HEK293 (cell line): Measurements from ENCODE around the gene SYTL5.

Source experiments
- CTCF ChIP-seq: fragments of 450-650 bp; formaldehyde crosslinking; IDR thresholded peaks from 2 replicates; pipeline ENCODE4 v1.5.1; 2016; ENCODE audit warnings: missing biosample characterization, missing genetic modification characterization
- YY1 ChIP-seq: fragments of 450-650 bp; formaldehyde crosslinking; IDR thresholded peaks from 2 replicates; pipeline ENCODE4 v1.5.1; 2018; ENCODE audit warnings: missing biosample characterization, missing genetic modification characterization
- ZBTB11 ChIP-seq: fragments of 450-650 bp; formaldehyde crosslinking; conservative IDR thresholded peaks from 2 replicates; pipeline ENCODE4 v1.5.1; 2016; ENCODE audit warnings: low read depth, missing biosample characterization, missing genetic modification characterization
- ZNF112 ChIP-seq: fragments of 450-650 bp; formaldehyde crosslinking; IDR thresholded peaks from 2 replicates; pipeline ENCODE4 v1.5.0; 2017; ENCODE audit warnings: missing biosample characterization, missing genetic modification characterization
- ZNF223 ChIP-seq: fragments of 450-650 bp; formaldehyde crosslinking; IDR thresholded peaks from 2 replicates; pipeline ENCODE4 v1.5.1; 2016; ENCODE audit warnings: missing biosample characterization, missing genetic modification characterization
- ZNF791 ChIP-seq: fragments of 450-650 bp; formaldehyde crosslinking; IDR thresholded peaks from 2 replicates; pipeline ENCODE4 v1.5.1; 2016; ENCODE audit warnings: missing biosample characterization, missing genetic modification characterization
- TF ChIP-seq, protein P1 (sequence below): fragments of 450-650 bp; formaldehyde crosslinking; IDR thresholded peaks from 2 replicates; pipeline ENCODE4 v1.5.1; 2016; ENCODE audit warnings: missing biosample characterization, missing genetic modification characterization, borderline replicate concordance

- TF ChIP-seq CTCF (tag by site-specific recombination) (no peak), ZNF112 (tag by site-specific recombination) (no peak), ZNF791 (tag by site-specific recombination) (no peak), ZNF223 (no peak), ZBTB11 (tag by site-specific recombination) (no peak), YY1 (tag by site-specific recombination) (no peak)
- TF ChIP-seq, protein P1, sequence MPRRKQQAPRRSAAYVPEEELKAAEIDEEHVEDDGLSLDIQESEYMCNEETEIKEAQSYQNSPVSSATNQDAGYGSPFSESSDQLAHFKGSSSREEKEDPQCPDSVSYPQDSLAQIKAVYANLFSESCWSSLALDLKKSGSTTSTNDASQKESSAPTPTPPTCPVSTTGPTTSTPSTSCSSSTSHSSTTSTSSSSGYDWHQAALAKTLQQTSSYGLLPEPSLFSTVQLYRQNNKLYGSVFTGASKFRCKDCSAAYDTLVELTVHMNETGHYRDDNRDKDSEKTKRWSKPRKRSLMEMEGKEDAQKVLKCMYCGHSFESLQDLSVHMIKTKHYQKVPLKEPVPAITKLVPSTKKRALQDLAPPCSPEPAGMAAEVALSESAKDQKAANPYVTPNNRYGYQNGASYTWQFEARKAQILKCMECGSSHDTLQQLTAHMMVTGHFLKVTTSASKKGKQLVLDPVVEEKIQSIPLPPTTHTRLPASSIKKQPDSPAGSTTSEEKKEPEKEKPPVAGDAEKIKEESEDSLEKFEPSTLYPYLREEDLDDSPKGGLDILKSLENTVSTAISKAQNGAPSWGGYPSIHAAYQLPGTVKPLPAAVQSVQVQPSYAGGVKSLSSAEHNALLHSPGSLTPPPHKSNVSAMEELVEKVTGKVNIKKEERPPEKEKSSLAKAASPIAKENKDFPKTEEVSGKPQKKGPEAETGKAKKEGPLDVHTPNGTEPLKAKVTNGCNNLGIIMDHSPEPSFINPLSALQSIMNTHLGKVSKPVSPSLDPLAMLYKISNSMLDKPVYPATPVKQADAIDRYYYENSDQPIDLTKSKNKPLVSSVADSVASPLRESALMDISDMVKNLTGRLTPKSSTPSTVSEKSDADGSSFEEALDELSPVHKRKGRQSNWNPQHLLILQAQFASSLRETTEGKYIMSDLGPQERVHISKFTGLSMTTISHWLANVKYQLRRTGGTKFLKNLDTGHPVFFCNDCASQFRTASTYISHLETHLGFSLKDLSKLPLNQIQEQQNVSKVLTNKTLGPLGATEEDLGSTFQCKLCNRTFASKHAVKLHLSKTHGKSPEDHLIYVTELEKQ = no peak
These were observed 10.9 kb upstream of the SYTL5 start for GRCh38 chrX:37995428-37995827.
